Effector CD4-positive, alpha-beta T cell (primary cell): ENCODE measurements around the gene MOCOS. TPM values are rescaled to one million over a fixed set of nuclear protein-coding genes. Genes with fewer than 3 reads are reported as not detected.
"Not testable (repeated sequence)": the region's sequence is repeated elsewhere in the genome, so short reads cannot be mapped to it uniquely, and the experiment has no call there.

ENCODE experiments used
- DNase-seq: peaks from one replicate; pipeline ENCODE4 v3.0.0-alpha.2; 2020
- total RNA-seq: gene quantifications from one replicate; lab custom pipeline; 2026; lab: John Stamatoyannopoulos, UW

Gene MOCOS
- total RNA-seq, result not detected

- DNase-seq, result peak; percentile 15
Observed at GRCh38 chr18:36187193-36187825, at the start of gene MOCOS. Gene MOCOS (plus strand): TSS chr18:36187497. CDS start chr18:36187540, 43 bp downstream.

GRCh38 chr18:36139245-36139644 lies 48.1 kb upstream of the MOCOS start:
- DNase-seq, result no peak

- no peak for DNase-seq
Observed at GRCh38 chr18:36141576-36141975, 45.7 kb upstream of the MOCOS start.

GRCh38 chr18:36142751-36143150 lies 44.5 kb upstream of the MOCOS start:
- DNase-seq, result no peak

- no peak for DNase-seq
Observed at GRCh38 chr18:36143391-36143790, 43.9 kb upstream of the MOCOS start.

- DNase-seq, result no peak
Observed at GRCh38 chr18:36149514-36150289, 37.6 kb upstream of the MOCOS start.

- DNase-seq, result no peak
Observed at GRCh38 chr18:36152781-36153180, 34.5 kb upstream of the MOCOS start.

- DNase-seq, result no peak
Observed at GRCh38 chr18:36153203-36153602, 34.1 kb upstream of the MOCOS start.

GRCh38 chr18:36153771-36154170 lies 33.5 kb upstream of the MOCOS start:
- DNase-seq, result no peak

GRCh38 chr18:36155851-36156757 lies 31.2 kb upstream of the MOCOS start:
- DNase-seq, result no peak

GRCh38 chr18:36157441-36157840 lies 29.9 kb upstream of the MOCOS start:
- DNase-seq, result no peak

GRCh38 chr18:36158266-36158867 lies 28.9 kb upstream of the MOCOS start:
- DNase-seq, result no peak

GRCh38 chr18:36160959-36161371 lies 26.3 kb upstream of the MOCOS start:
- no peak for DNase-seq

- no peak for DNase-seq
Observed at GRCh38 chr18:36162981-36163380, 24.3 kb upstream of the MOCOS start.

GRCh38 chr18:36167692-36168218 lies 19.5 kb upstream of the MOCOS start:
- no peak for DNase-seq

GRCh38 chr18:36168296-36168695 lies 19.0 kb upstream of the MOCOS start:
- DNase-seq, result not testable (repeated sequence)

GRCh38 chr18:36169938-36170337 lies 17.4 kb upstream of the MOCOS start:
- no peak for DNase-seq

GRCh38 chr18:36175481-36175880 lies 11.8 kb upstream of the MOCOS start:
- no peak for DNase-seq

- no peak for DNase-seq
Observed at GRCh38 chr18:36176177-36176584, 11.1 kb upstream of the MOCOS start.

- DNase-seq, result no peak
Observed at GRCh38 chr18:36176711-36177110, 10.6 kb upstream of the MOCOS start.

GRCh38 chr18:36177913-36178312 lies 9.4 kb upstream of the MOCOS start:
- DNase-seq, result no peak

- DNase-seq, result no peak
Observed at GRCh38 chr18:36179562-36180355, 7.5 kb upstream of the MOCOS start.
